Adrenal gland (tissue), 12 donors: ENCODE data around the gene FANCG. TPM values are rescaled to one million over a fixed set of nuclear protein-coding genes. Genes with fewer than 3 reads are reported as not detected.
A peak's percentile ranks its signal among the peaks of the same experiment; 100 is the strongest.

ENCODE experiments used
- DNase-seq, 7 donors: peaks; one replicate each; pipeline ENCODE4 v3.0.0-alpha.2; 2019 to 2020
- H3K27ac ChIP-seq, 5 donors: fragments of 200-600 bp; sonication (generic) in 4 of 5; 1 replicate in 3 of 5; 2 replicates in 2 of 5; pipeline versions ENCODE4 v1.5.1 to v1.8.0; 2016 to 2020; ENCODE audit warnings: mild to moderate bottlenecking in 1 of 5
- H3K27me3 ChIP-seq: fragments of 200-600 bp; 2 replicates; pipeline ENCODE4 v1.8.0; 2021
- H3K36me3 ChIP-seq, 2 donors: fragments of 200-600 bp; replicated peaks in 1 of 2; 1 replicate in 1 of 2; 2 replicates in 1 of 2; pipeline versions ENCODE4 v1.5.1 to v1.8.0; 2018 to 2022
- H3K4me1 ChIP-seq, 2 donors: fragments of 200-600 bp; replicated peaks in 1 of 2; 1 replicate in 1 of 2; 2 replicates in 1 of 2; pipeline versions ENCODE4 v1.5.1 to v1.8.0; 2018 to 2021
- H3K4me3 ChIP-seq, 4 donors: fragments of 200-600 bp; sonication (generic) in 3 of 4; one replicate each; pipeline ENCODE4 v1.5.1; 2016 to 2018
- H3K9me3 ChIP-seq, 3 donors: fragments of 200-600 bp; sonication (generic) in 1 of 3; replicated peaks in 1 of 3; 1 replicate in 2 of 3; 2 replicates in 1 of 3; pipeline versions ENCODE4 v1.5.1 to v1.8.0; 2016 to 2021
- CTCF ChIP-seq, 6 experiments: fragments of 450-650 bp in 4 of 6; fragments of 200-600 bp in 2 of 6; sonication (generic) in 1 of 6; IDR thresholded peaks; 1 replicate in 5 of 6; 2 replicates in 1 of 6; pipeline versions ENCODE4 v1.5.1 to v1.8.0; 2016 to 2021; ENCODE audit warnings: antibody characterized with exemption in 6 of 6, mild to moderate bottlenecking in 2 of 6, moderate library complexity in 1 of 6
- POLR2A ChIP-seq, 2 donors: fragments of 450-650 bp; IDR thresholded peaks; one replicate each; pipeline ENCODE4 v1.6.1; 2017; ENCODE audit warnings: antibody characterized with exemption in 2 of 2, mild to moderate bottlenecking in 2 of 2, moderate library complexity in 1 of 2
- WGBS, 4 donors: extraction: QIAGEN DNeasy Blood & Tissue Kit in 2 of 4; methylation state at CpG; one replicate each; pipeline versions ENCODE4 v1.1.5 to v1.1.7; 2013 to 2017; 5-methylcytosine and 5-hydroxymethylcytosine counted together
- intact Hi-C, 2 donors: fragments of 100-400 bp; cut with DNase I; formaldehyde crosslinking; loops; one replicate each; pipeline versions ENCODE4 v1.14.1 to v1.15.0; 2022 to 2023
- polyA plus RNA-seq, 3 donors: library from polyadenylated mRNA; stranded (reverse); fragments of 200-250 nt in 2 of 3; fragments of 350-450 nt in 1 of 3; fragmentation: Illumina TruSeq in 1 of 3; extraction: RNeasy Lipid Tissue Mini Kit (QIAGEN cat#74804) in 1 of 3; gene quantifications; one replicate each; pipeline ENCODE4 v1.2.3, GENCODE V29; 2013 to 2014
- total RNA-seq, 9 donors: library from RNA; depleted of rRNA in 4 of 9; stranded (reverse); fragments of >200 nt in 4 of 9; fragments of 120-200 nt in 1 of 9; fragmentation: NEBNext Ultra II Directional in 1 of 9; extraction: Animal tissue kit (Norgen Biotek cat#: 25700) in 1 of 9; gene quantifications; one replicate each; pipeline versions ENCODE4 v1.1.0 to v1.2.4, GENCODE V29; 2013 to 2023
- donor health status: healthy with polysubstance abuse.
- donor health status: Bipolar disorder and iron deficiency.
- donor health status: DM: yes; HTN: yes; CAD: no.
- donor health status: DM: no; HTN: no; CAD: no.
- donor health status: DM: no; HTN: no; CAD: no.
- donor health status: DM: yes; HTN: yes; CAD: no.

Gene FANCG
- total and polyA plus RNA-seq, 12 donors: 5.5 to 31.2 (median 13.4) TPM

DNA sequence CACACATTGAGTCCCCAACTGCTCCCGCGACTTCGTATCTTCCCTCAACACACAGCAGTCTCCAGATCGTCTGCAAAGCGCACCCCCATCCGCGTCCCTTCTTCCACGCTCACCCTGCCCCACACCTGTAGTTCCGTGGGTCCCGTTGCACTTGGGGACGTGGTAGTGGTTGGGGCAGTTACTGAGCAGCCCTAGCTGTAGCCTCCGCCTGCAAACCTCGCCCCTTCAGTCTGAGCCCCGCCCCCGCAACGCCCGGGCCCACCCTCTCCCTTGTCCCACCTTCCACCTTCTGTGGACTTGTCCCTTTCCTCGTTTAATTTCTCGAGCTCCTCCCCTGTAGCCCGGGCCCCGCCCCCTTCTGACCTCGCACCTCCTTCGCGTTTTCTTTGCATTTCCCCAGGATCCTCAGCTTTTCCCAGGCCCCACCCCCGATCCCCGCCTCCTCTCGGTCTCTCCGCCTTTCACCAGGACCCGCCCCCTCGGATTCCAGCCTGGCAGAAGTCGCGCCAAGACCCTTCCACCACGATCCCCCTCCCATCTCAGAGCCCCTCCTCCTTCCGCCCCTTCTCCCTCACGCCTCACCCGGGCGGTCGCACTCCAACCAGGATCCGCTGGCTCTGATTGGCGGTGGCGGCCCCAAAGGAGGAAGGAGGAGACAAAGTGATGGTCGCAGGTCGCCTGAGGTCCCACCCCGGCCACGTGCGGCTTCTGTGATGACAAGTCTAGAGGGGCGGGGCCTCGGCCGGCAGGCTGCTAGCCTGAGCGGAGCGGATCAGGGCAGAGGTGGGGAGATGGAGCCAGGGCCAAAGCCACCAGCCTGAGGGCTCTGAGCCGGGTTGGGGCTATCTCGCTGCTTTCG lies 36.2 kb upstream of the FANCG start, which contains the start of gene ATOSB:
ATOSB (minus strand) TSS at position 183 of the 859 bp plus-strand sequence. CDS start 7,588 bp downstream, outside the sequence.
- Histone ChIP-seq H3K36me3 (no peaks in the 10 kb centered on the region), H3K4me3 (peak within 1 kb of the TSS; percentile 38 to 52 (median 48)), H3K9me3 (no peaks in the 10 kb centered on the region), H3K27ac (peak within 1 kb of the TSS; percentile 37 to 83 (median 75)), H3K4me1 (peaks cover 30 to 50% of the 10 kb centered on the region in 2 donors), H3K27me3 (no peaks in the 10 kb centered on the region)
- intact Hi-C loops: loop anchor here (2.0 to 5.0 kb wide), 4 partner anchors 141 to 361 kb away; no protein-coding TSS in a partner anchor
- DNase-seq: peak; percentile 95 to 99 (median 98)
- TF ChIP-seq POLR2A (IDR thresholded peaks at IDR 0.05): peak; percentile 31 to 60
- TF ChIP-seq CTCF (IDR thresholded peaks at IDR 0.05): no peak
- WGBS, 4 donors: 0 to 2% (median 1%) methylated on average over 32 to 54 of the region's 54 CpGs

- Histone ChIP-seq H3K27me3 (no peaks in the 10 kb centered on the region), H3K27ac (peak overlapping the region; percentile 37 to 83 (median 75)), H3K36me3 (no peaks in the 10 kb centered on the region), H3K9me3 (no peaks in the 10 kb centered on the region), H3K4me1 (peaks cover 38 to 59% of the 10 kb centered on the region in 2 donors), H3K4me3 (peak overlapping the region; percentile 36 to 52 (median 48))
- WGBS, 4 donors: 21 to 27% (median 25%) methylated on average over 12 of the region's 12 CpGs
- intact Hi-C loops: loop anchor here in 1 of 2 donors (5.0 kb wide), 2 partner anchors 142 to 362 kb away; no protein-coding TSS in a partner anchor
- TF ChIP-seq POLR2A (IDR thresholded peaks at IDR 0.05) (peak in 1 of 2 donors; percentile 12), CTCF (IDR thresholded peaks at IDR 0.05) (no peak)
- peak; percentile 65 to 78 (median 69) for DNase-seq
Observed at GRCh38 chr9:35114840-35115628, 35.3 kb upstream of the FANCG start.

- WGBS, 4 donors: 5 to 15% (median 10%) methylated on average over 4 to 5 of the region's 5 CpGs
Observed at GRCh38 chr9:35114113-35114839, 34.5 kb upstream of the FANCG start.

GRCh38 chr9:35112257-35113020 lies 32.7 kb upstream of the FANCG start:
- intact Hi-C loops: no loop called here
- no peak for TF ChIP-seq POLR2A (IDR thresholded peaks at IDR 0.05)
- TF ChIP-seq CTCF (IDR thresholded peaks at IDR 0.05): no peak
- DNase-seq: peak in 5 of 7 donors; percentile 45 to 82 (median 67)
- WGBS, 4 donors: 65 to 89% (median 73%) methylated on average over 2 to 3 of the region's 3 CpGs
- peak overlapping the region; percentile 61 to 88 (median 76) for H3K27ac ChIP-seq
- H3K4me1 ChIP-seq: peaks cover 42 to 61% of the 10 kb centered on the region in 2 donors
- peaks cover 0 to 12% of the 10 kb centered on the region in 2 donors for H3K36me3 ChIP-seq
- no peaks in the 10 kb centered on the region for H3K9me3 ChIP-seq
- H3K4me3 ChIP-seq: peak overlapping the region in 1 of 4 donors; percentile 75
- no peaks in the 10 kb centered on the region for H3K27me3 ChIP-seq

More at GRCh38 chr9:35114113-35114839, 34.5 kb upstream of the FANCG start:
- Histone ChIP-seq H3K4me1 (peaks cover 42 to 63% of the 10 kb centered on the region in 2 donors), H3K27me3 (no peaks in the 10 kb centered on the region), H3K9me3 (no peaks in the 10 kb centered on the region), H3K36me3 (no peaks in the 10 kb centered on the region), H3K27ac (peak overlapping the region; percentile 37 to 83 (median 75)), H3K4me3 (peak overlapping the region in 2 of 4 donors; percentile 45 to 52)
- peak; percentile 68 to 93 (median 87) for DNase-seq
- intact Hi-C loops: no loop called here
- TF ChIP-seq POLR2A (IDR thresholded peaks at IDR 0.05): no peak
